AG09319 (cell line): ENCODE results near the gene MXRA7.

ENCODE experiments used
- DNase-seq: peaks from one replicate; pipeline ENCODE4 v3.0.0-alpha.2; 2010; ENCODE audit warnings: low read depth; ENCODE audit errors: extremely low read depth
- CTCF ChIP-seq: IDR thresholded peaks from 2 replicates; pipeline ENCODE4 v1.5.1; 2011; ENCODE audit warnings: low read depth, mild to moderate bottlenecking, inconsistent platforms, low read length, moderate library complexity

Gene MXRA7

GRCh38 chr17:76709077-76709950 is 1.5 kb downstream of the MXRA7 start:
- peak; percentile 75 for DNase-seq
- no peak for TF ChIP-seq CTCF

GRCh38 chr17:76707985-76708807 is 2.6 kb downstream of the MXRA7 start:
- TF ChIP-seq CTCF = peak; percentile 37
- no peak for DNase-seq

- no peak for TF ChIP-seq CTCF
- no peak for DNase-seq
Observed at GRCh38 chr17:76706817-76707216, 3.9 kb downstream of the MXRA7 start.

- TF ChIP-seq CTCF = no peak; the same call in 1 of the 2 replicates
- DNase-seq = no peak
Observed at GRCh38 chr17:76704805-76705204, 6.0 kb downstream of the MXRA7 start.

- TF ChIP-seq CTCF = no peak
- DNase-seq = no peak
Observed at GRCh38 chr17:76702941-76703637, 7.7 kb downstream of the MXRA7 start.

GRCh38 chr17:76702076-76702475 is 8.7 kb downstream of the MXRA7 start:
- no peak for TF ChIP-seq CTCF
- no peak for DNase-seq
